Psoas muscle (tissue), 8 donors: Measurements from ENCODE around the gene PRKRA. TPM values are rescaled to one million over a fixed set of nuclear protein-coding genes. Genes with fewer than 3 reads are reported as not detected.
"Not testable (repeated sequence)": the region's sequence is repeated elsewhere in the genome, so short reads cannot be mapped to it uniquely, and the experiment has no call there.

ENCODE experiments used
- ATAC-seq, 4 donors: fragments of 200-7000 bp; cut with Tn5 transposase; one replicate each; pipeline ENCODE4 v1.9.1; 2020; ENCODE audit warnings: moderate library complexity in 3 of 4, mild to moderate bottlenecking in 2 of 4
- DNase-seq, 2 donors: peaks; one replicate each; pipeline ENCODE4 v3.0.0-alpha.2; 2020
- H3K27ac ChIP-seq: fragments of 200-600 bp; one replicate; pipeline ENCODE4 v1.8.0; 2022
- H3K27me3 ChIP-seq, 3 donors: fragments of 200-600 bp in 1 of 3; one replicate each; pipeline versions ENCODE4 v1.6.1 to v1.8.0; 2013 to 2022; ENCODE audit warnings: low read length in 2 of 3, mild to moderate bottlenecking in 2 of 3, moderate library complexity in 1 of 3; ENCODE audit not compliant: insufficient read depth in 3 of 3
- H3K36me3 ChIP-seq, 2 donors: fragments of 200-600 bp in 1 of 2; one replicate each; pipeline versions ENCODE4 v1.6.1 to v1.8.0; 2013 to 2022; ENCODE audit warnings: low read depth in 1 of 2, mild to moderate bottlenecking in 1 of 2, moderate library complexity in 1 of 2; ENCODE audit not compliant: insufficient read depth in 1 of 2
- H3K4me1 ChIP-seq: fragments of 200-600 bp; one replicate; pipeline ENCODE4 v1.8.0; 2022
- H3K4me3 ChIP-seq: fragments of 200-600 bp; one replicate; pipeline ENCODE4 v1.8.0; 2022; ENCODE audit warnings: mild to moderate bottlenecking
- H3K9me3 ChIP-seq: fragments of 200-600 bp; one replicate; pipeline ENCODE4 v1.8.0; 2022
- CTCF ChIP-seq: fragments of 200-600 bp; IDR thresholded peaks from one replicate; pipeline ENCODE4 v1.8.0; 2022; ENCODE audit warnings: antibody characterized with exemption
- WGBS, 3 donors: extraction: QIAGEN DNeasy Blood & Tissue Kit; methylation state at CpG; one replicate each; pipeline versions ENCODE4 v1.1.6 to v1.1.7; 2013; 5-methylcytosine and 5-hydroxymethylcytosine counted together
- intact Hi-C, 2 donors: fragments of 100-400 bp; cut with DNase I; formaldehyde crosslinking; loops; one replicate each; pipeline versions ENCODE4 v1.11.0 to v1.14.2; 2022
- polyA plus RNA-seq, 3 donors: library from polyadenylated mRNA; stranded (reverse); fragments of 200-250 nt; gene quantifications; one replicate each; pipeline ENCODE4 v1.2.3, GENCODE V29; 2013
- total RNA-seq, 4 donors: library from RNA; stranded (reverse); fragmentation: NEBNext Ultra II Directional in 2 of 4; extraction: Animal tissue kit (Norgen Biotek cat#: 25700) in 2 of 4; gene quantifications; one replicate each; pipeline versions ENCODE4 v1.2.1 to v1.2.4, GENCODE V29; 2021 to 2023
- donor health status: healthy with polysubstance abuse.
- donor health status: DM: no; HTN: no; CAD: no; lungs with moderate emphysema.
- donor health status: Bipolar disorder and iron deficiency.
- donor health status: healthy.
- donor health status: DM: yes; HTN: yes; CAD: no.
- donor health status: DM: no; HTN: no; CAD: no.
- donor health status: DM: no; HTN: no; CAD: no.
- donor health status: DM: yes; HTN: yes; CAD: no.

Gene PRKRA
- total and polyA plus RNA-seq, 7 donors, result 53.1 to 106 (median 84.1) TPM

DNA sequence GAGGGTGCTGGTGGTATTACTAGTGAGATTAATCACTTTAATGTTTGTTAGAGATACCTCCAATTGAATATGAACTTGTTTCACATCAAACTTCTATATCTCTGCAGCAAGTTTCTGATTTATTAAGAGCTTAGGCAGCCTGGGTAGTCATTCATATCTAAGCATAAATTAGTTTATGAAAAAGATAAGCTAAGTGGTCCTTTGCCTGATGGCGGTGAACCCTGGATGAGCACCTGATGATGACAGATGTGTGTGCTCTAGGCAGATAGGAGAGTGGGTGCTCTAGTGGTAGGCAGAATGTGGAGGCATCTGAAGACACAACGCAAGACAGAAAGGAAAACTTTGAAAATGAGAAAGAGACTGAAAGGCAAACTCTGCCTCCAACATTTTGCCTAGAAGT, 22.4 kb upstream of the PRKRA start:
- 96 to 100% (median 96%) methylated on average over 2 of the region's 2 CpGs for WGBS, 3 donors
- Histone ChIP-seq H3K27me3 (no peaks in the 10 kb centered on the region), H3K36me3 (peaks cover under 1 to 3% of the 10 kb centered on the region in 2 donors), H3K4me3 (no peak overlapping the region), H3K27ac (no peak overlapping the region), H3K9me3 (no peaks in the 10 kb centered on the region), H3K4me1 (peaks cover 9% of the 10 kb centered on the region)
- intact Hi-C loops, result no loop called here
- no peak for ATAC-seq
- TF ChIP-seq CTCF, result no peak
- no peak for DNase-seq

DNA sequence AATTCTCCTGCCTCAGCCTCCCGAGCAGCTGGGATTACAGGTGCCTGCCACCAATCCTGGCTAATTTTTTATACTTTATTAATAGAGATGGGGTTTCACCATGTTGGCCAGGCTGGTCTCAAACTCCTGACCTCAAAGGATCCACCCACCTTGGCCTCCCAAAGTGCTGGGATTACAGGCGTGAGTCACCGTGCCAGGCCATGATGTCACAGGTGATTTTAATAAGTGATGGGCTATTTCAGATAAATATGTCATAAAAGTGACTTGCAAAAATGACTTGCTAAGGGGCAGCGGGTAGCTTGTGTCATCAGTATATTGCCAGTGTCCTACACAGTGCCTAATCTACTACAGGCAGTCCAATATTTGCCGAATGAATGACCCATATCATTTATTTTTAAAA, 20.3 kb upstream of the PRKRA start:
- H3K4me1 ChIP-seq, DNase-seq, H3K9me3 ChIP-seq, H3K27me3 ChIP-seq, H3K4me3 ChIP-seq, H3K27ac ChIP-seq, ATAC-seq, intact Hi-C loops: not testable (repeated sequence)
- H3K36me3 ChIP-seq, result peaks cover 3 to 12% of the 10 kb centered on the region in 2 donors
- WGBS, 3 donors, result 93 to 95% (median 94%) methylated on average over 5 of the region's 5 CpGs

- DNase-seq (no peak), ATAC-seq (no peak)
- Histone ChIP-seq H3K4me3 (no peak overlapping the region), H3K36me3 (peaks cover 3 to 22% of the 10 kb centered on the region in 2 donors), H3K4me1 (no peaks in the 10 kb centered on the region), H3K27ac (no peak overlapping the region), H3K27me3 (no peaks in the 10 kb centered on the region), H3K9me3 (no peaks in the 10 kb centered on the region)
- TF ChIP-seq CTCF, result no peak
- intact Hi-C loops, result no loop called here
- 92% methylated on average over 7 of the region's 7 CpGs for WGBS, 3 donors
These were observed 18.4 kb upstream of the PRKRA start for GRCh38 chr2:178469219-178469849.

GRCh38 chr2:178457390-178457886, 6.5 kb upstream of the PRKRA start:
- TF ChIP-seq CTCF, result no peak
- peak in 1 of 4 donors; percentile 17 for ATAC-seq
- no peaks in the 10 kb centered on the region for H3K9me3 ChIP-seq
- no peak overlapping the region for H3K27ac ChIP-seq
- DNase-seq, result no peak
- no peaks in the 10 kb centered on the region for H3K27me3 ChIP-seq
- WGBS, 3 donors, result 89 to 95% (median 92%) methylated on average over 11 of the region's 11 CpGs
- intact Hi-C loops, result no loop called here
- H3K4me1 ChIP-seq, result peaks cover 5% of the 10 kb centered on the region
- no peaks in the 10 kb centered on the region for H3K36me3 ChIP-seq
- H3K4me3 ChIP-seq, result no peak overlapping the region

DNA sequence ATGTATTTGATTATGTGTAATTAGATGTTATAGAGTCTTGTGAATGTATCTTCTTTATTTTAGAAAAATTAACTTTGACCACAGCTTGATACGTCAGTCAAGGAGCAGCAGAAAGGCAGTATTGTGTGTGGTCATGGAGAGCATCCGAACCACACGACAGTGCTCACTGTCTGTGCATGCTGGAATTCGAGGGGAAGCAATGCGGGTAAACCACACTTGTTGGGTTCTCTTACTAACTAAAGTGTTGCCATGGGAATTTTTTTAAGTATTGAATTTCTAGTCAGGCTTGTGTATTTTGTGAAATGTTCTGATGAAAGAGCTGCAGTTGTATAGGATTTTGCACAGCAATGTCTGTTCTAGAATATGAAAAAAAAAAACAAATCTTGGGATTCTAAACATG, 5.0 kb upstream of the PRKRA start:
- 73 to 77% (median 76%) methylated on average over 5 of the region's 5 CpGs for WGBS, 3 donors
- Histone ChIP-seq H3K9me3 (no peaks in the 10 kb centered on the region), H3K27ac (no peak overlapping the region), H3K4me1 (peaks cover 11% of the 10 kb centered on the region), H3K4me3 (no peak overlapping the region), H3K36me3 (no peaks in the 10 kb centered on the region), H3K27me3 (no peaks in the 10 kb centered on the region)
- no peak for TF ChIP-seq CTCF
- intact Hi-C loops, result no loop called here
- ATAC-seq (no peak), DNase-seq (no peak)
